Activated CD4-positive, alpha-beta T cell treated with anti-CD3 and anti-CD28 coated beads, Interleukin-2, amount 50 U/mL, for 1 hour (primary cell): ENCODE measurements around the gene DDX53.

Experiments
- DNase-seq: peaks from one replicate; pipeline ENCODE4 v3.0.0-alpha.2; 2020

DDX53 gene

GRCh38 chrX:23052324-23052723 is 52.6 kb downstream of the DDX53 start:
- DNase-seq: no peak
